ENCODE data around the gene METTL22.

Gene METTL22, protein sequence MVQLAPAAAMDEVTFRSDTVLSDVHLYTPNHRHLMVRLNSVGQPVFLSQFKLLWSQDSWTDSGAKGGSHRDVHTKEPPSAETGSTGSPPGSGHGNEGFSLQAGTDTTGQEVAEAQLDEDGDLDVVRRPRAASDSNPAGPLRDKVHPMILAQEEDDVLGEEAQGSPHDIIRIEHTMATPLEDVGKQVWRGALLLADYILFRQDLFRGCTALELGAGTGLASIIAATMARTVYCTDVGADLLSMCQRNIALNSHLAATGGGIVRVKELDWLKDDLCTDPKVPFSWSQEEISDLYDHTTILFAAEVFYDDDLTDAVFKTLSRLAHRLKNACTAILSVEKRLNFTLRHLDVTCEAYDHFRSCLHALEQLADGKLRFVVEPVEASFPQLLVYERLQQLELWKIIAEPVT

GRCh38 chr16:8621572-8622314 lies at the start of gene METTL22:
TSS of gene METTL22 (plus strand) at chr16:8621698. CDS start at chr16:8625666, 3,968 bp downstream.
- DNase-seq: peak; percentile 86 to 89 (median 88)

DNA sequence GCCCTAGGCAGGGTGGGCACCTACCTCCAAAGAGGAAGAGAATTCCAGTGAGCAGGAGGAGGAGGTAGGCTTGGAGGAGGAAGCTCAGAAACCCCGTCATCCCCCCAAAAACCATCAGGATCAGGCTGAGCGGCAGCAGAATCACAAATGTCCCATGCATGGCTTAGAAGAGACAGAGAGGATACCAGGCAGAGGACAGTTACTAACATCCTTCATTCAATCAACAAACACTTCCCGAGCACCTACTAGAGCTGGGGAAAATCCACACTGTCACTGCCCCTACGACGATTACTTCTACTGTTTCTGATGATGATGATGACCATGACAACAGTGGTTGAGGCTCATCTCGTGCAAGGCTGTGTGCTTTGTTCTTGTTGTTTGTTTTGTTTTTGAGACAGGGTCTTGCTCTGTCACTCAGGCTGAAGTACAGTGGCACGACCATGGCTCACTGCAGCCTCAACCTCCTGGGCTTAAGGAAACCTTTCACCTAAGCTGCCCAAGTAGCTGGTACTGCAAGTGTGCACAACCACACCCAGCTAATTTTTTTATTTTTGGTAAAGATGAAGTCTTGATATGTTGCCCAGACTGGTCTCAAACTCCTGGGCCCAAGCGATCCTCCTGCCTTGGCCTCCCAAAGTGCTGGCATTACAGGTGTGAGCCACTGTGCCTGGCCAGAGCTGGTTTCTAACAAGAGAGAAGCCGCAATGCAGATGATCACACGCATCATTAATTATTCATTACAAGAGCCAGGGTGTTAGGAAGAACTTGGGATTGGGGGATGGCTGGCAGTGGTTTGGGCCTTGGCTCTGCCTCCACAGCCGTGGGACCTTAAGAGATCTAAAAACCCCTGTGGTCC lies 49.2 kb upstream of the METTL22 start:
- no peak for DNase-seq

- no peak for DNase-seq
Measured at GRCh38 chr16:8572919-8573724, 48.4 kb upstream of the METTL22 start.

DNA sequence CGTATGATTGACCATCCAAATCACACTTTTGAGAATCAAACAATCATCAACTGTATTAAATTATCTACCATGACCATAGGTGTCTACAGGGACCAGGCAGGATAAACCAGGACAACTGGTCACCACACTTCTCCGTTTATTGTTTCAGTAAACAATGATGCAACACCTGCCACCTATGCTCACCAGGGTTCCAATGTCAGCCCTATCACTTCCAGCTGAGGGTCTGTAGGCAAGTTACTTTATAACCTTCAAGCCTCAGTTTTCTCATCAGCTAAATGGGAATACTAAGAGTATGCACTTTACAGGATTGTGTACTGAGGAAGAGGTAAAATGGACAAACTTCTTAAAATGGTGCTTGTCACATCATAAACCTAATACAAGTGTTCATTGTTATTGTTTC lies 46.1 kb upstream of the METTL22 start:
- DNase-seq: no peak

DNA sequence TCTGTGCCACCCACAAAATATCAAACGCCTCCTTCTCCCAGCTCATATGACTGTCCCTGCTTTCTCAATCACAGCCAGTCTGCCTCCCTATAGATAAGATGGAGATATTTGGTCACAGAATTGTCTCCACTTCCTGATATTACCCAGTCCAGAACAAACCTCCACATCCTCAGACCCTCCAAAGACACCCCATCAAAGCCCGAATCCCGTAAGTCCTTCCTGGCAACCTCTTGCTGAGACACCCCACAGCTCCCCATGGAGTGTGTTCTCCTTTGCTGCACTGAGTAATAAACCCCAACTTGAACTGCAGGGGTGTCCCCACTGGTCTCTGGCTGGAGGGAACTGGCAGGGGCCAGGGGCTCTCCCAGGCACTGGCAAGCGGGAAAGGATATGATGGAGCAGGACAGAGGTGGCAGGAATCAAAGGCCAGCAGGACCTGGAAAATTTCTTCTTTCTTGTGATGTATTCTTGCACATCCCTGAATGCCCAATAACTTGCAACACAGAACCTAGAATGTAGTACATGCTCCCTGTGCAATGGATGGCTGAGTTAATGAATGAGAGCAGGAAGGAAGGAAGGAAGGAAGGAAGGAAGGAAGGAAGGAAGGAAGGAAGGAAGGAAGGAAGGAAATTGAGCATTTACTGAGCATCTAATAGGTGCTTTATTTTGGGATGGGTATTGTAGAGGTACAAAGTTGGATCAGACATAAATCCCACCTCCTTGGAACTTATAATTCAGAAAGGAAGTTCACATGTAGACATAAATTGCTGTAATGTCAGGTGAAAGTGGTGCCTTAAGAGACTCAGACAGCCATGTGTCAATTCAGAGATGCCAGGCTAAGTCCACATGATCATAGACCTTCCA lies 45.1 kb upstream of the METTL22 start:
- DNase-seq: no peak

- DNase-seq: no peak
Measured at GRCh38 chr16:8577678-8578304, 43.7 kb upstream of the METTL22 start.

DNA sequence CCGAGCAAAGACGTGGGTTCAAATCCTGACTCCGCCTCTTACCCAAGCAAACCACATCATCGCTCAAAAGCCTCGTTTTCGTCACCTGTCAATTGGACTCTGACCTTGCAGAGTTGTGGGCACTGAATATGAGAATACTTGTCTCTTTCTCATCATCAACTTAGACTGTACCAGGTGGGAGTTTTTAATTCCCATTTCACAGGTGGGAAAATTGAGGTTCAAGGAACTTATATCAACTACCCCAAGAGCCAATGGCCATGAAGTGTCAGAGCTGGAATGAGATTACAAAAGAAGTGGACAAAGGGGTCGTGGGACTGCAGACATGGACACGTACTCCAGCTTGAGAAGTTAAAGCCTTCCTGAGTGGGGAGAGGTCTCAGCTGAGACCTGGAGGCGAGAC lies 41.9 kb upstream of the METTL22 start:
- no peak for DNase-seq

DNA sequence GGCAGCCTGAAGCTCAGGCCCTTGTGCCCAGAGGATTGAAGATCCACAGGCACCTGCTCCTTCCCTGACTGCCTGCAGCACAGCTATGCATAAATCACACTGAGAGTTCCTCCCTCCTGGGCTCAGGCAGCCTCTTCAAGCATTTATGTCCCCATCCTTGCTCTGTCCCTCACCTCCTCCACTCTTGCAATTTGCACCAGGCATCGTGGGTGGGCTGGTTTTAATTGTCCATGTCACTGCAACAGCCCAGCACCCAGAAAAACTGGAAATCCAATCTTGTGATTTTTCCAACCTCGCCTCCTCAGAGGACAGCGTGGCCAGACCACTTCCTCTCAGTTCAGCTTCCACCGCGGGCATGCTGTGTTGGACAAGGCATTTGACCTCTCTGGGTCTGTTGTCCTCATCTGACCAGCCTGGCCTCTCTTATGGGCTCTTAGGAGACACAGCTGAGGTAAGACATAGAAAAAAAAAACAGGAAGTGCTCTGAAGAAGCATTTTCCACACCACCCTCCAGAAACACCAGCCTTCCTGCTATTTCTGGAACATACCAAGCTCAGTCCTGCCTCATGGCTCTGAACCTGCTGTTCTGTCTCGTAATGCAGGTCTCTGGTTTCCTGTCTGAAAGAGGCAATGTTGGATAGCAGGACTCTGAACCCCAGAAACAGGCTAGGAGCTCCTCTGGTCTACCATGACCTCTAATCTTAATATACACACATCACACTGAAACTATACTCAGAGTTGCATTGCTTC lies 39.5 kb upstream of the METTL22 start:
- no peak for DNase-seq

GRCh38 chr16:8583199-8583598 lies 38.3 kb upstream of the METTL22 start:
- DNase-seq: no peak

GRCh38 chr16:8583732-8584131 lies 37.8 kb upstream of the METTL22 start:
- no peak for DNase-seq

DNA sequence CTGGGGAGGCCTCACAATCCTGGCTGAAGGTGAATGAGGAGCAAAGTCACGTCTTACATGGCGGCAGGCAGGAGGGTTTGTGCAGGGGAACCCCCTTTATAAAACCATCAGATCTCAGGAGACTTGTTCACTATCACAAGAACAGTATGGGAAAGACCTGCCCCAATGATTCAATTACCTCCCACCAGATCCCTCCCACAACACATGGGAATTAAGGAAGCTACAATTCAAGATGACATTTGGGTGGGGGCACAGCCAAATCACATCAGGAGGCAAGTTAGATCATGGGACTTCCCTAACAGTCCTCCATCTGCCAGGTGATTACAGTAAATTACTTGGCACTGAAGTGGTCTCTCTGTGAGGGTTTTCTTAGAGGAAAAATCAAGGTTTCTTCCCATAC lies 36.5 kb upstream of the METTL22 start:
- no peak for DNase-seq

GRCh38 chr16:8585857-8586256 lies 35.6 kb upstream of the METTL22 start:
- DNase-seq: no peak

- DNase-seq: no peak
Measured at GRCh38 chr16:8587065-8587464, 34.4 kb upstream of the METTL22 start.

- DNase-seq: no peak
Measured at GRCh38 chr16:8588682-8589056, 32.8 kb upstream of the METTL22 start.

- no peak for DNase-seq
Measured at GRCh38 chr16:8589057-8589899, 32.2 kb upstream of the METTL22 start.

DNA sequence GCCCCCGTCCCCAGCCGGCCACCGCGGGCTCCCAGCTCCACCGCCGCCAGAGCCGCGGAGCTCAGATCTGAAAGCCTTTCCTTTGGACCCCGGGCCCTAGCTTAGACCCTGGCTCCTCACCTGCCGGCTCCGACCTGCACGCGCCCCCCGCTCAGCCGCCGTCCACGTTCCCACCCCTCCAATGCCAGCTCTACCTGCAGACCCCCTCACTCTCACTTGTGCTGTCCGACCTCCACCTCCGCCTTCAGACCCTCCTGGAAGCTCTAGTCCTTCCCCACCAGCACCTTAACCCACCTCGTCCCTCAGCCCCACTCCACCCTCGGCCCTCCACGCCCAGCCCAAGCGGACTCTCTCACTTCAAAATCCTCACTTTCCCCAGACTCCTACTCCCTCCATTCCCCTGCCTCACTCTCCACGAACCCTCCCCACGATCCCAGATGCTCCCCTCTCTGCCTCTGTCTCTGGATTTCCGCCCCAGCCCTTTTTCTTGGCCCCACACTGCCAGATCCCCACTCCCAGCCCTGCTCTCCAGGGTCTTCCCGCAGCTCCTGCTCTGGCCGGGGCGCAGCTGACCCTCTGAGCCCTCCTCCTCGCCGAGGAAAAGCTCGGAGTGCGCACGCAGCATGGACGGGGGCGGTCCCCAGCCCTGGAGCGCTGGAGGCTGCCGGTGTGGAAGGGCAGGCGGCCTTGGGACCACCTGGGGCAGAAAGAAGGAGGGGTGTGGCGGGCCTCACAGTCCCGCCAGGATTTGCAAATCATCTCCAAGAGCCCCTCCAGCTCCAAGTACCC lies 31.4 kb upstream of the METTL22 start, which contains the start of gene TMEM114:
Gene TMEM114 (minus strand): TSS at position 612 of the 789 bp plus-strand sequence. CDS start 673 bp downstream, outside the sequence.
- DNase-seq: no peak

DNA sequence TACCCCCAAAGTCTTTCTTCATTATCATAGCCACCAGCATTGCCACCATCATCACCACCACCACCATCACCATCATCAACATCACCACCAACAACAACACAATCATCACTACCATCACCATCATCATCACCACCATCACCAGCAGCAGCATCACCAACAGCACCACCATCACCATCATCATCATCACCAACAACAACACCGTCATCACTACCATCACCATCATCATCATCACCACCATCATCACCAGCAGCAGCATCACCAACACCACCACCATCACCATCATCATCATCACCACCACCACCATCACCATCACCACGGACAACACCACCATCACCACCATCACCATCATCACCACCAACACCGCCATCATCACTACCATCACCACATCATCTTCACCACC lies 30.7 kb upstream of the METTL22 start:
- DNase-seq: no peak

- DNase-seq: no peak
Measured at GRCh38 chr16:8591451-8591850, 30.0 kb upstream of the METTL22 start.

Data from activated CD4-positive, CD25-positive, alpha-beta regulatory T cell (primary cell).